Measurements from ENCODE around the gene MAGI3. TPM values are rescaled to one million over a fixed set of nuclear protein-coding genes. Genes with fewer than 3 reads are reported as not detected.
"Not testable (repeated sequence)": the region's sequence is repeated elsewhere in the genome, so short reads cannot be mapped to it uniquely, and the experiment has no call there.

MAGI3 gene
- total RNA-seq, 1 donor = 4.1 TPM

GRCh38 chr1:113592230-113592629 is 201.9 kb downstream of the MAGI3 start:
- H3K27me3 ChIP-seq (ENCODE audit: insufficient read depth, low read length) = no peaks in the 10 kb centered on the region
- no peak overlapping the region for H3K4me3 ChIP-seq (ENCODE audit: low read length)
- H3K4me1 ChIP-seq (ENCODE audit: insufficient read depth, low read length) = no peaks in the 10 kb centered on the region
- H3K9me3 ChIP-seq (ENCODE audit: low read depth, low read length) = peaks cover 7% of the 10 kb centered on the region

GRCh38 chr1:113593550-113594297 is 203.4 kb downstream of the MAGI3 start:
- peaks cover 16% of the 10 kb centered on the region for H3K9me3 ChIP-seq (ENCODE audit: low read depth, low read length)
- H3K27me3 ChIP-seq (ENCODE audit: insufficient read depth, low read length) = no peaks in the 10 kb centered on the region
- no peak overlapping the region for H3K4me3 ChIP-seq (ENCODE audit: low read length)
- H3K4me1 ChIP-seq (ENCODE audit: insufficient read depth, low read length) = no peaks in the 10 kb centered on the region

GRCh38 chr1:113604466-113604865 is 214.2 kb downstream of the MAGI3 start:
- not testable (repeated sequence) for H3K4me1 ChIP-seq (ENCODE audit: insufficient read depth, low read length); H3K27me3 ChIP-seq (ENCODE audit: insufficient read depth, low read length); H3K4me3 ChIP-seq (ENCODE audit: low read length); H3K9me3 ChIP-seq (ENCODE audit: low read depth, low read length)

DNA sequence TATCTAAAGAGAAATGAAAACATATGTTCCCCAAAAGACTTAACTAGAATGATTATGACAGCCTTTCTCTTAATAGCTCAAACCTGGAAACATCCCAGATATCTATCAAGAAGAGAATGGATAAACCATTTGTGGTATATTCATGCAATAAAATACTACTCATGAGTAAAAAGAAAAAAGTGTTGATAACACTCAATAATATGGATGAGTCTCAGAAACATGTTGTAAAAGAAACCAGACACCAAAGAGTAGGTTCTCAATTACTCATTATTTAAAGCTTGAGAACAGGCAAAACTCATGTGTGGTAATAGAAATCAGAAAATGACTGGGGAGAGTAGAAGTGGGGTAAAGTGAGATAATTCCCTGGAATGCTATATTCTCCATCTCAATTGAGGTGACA is 214.8 kb downstream of the MAGI3 start:
- no peaks in the 10 kb centered on the region for H3K27me3 ChIP-seq (ENCODE audit: insufficient read depth, low read length)
- H3K9me3 ChIP-seq (ENCODE audit: low read depth, low read length) = no peaks in the 10 kb centered on the region
- no peak overlapping the region for H3K4me3 ChIP-seq (ENCODE audit: low read length)
- no peaks in the 10 kb centered on the region for H3K4me1 ChIP-seq (ENCODE audit: insufficient read depth, low read length)

- no peaks in the 10 kb centered on the region for H3K4me1 ChIP-seq (ENCODE audit: insufficient read depth, low read length)
- no peaks in the 10 kb centered on the region for H3K9me3 ChIP-seq (ENCODE audit: low read depth, low read length)
- H3K27me3 ChIP-seq (ENCODE audit: insufficient read depth, low read length) = no peaks in the 10 kb centered on the region
- no peak overlapping the region for H3K4me3 ChIP-seq (ENCODE audit: low read length)
Observed at GRCh38 chr1:113608399-113608798, 218.1 kb downstream of the MAGI3 start.

- H3K4me3 ChIP-seq (ENCODE audit: low read length) = no peak overlapping the region
- no peaks in the 10 kb centered on the region for H3K27me3 ChIP-seq (ENCODE audit: insufficient read depth, low read length)
- H3K9me3 ChIP-seq (ENCODE audit: low read depth, low read length) = no peaks in the 10 kb centered on the region
- no peaks in the 10 kb centered on the region for H3K4me1 ChIP-seq (ENCODE audit: insufficient read depth, low read length)
Observed at GRCh38 chr1:113610372-113610771, 220.1 kb downstream of the MAGI3 start.

DNA sequence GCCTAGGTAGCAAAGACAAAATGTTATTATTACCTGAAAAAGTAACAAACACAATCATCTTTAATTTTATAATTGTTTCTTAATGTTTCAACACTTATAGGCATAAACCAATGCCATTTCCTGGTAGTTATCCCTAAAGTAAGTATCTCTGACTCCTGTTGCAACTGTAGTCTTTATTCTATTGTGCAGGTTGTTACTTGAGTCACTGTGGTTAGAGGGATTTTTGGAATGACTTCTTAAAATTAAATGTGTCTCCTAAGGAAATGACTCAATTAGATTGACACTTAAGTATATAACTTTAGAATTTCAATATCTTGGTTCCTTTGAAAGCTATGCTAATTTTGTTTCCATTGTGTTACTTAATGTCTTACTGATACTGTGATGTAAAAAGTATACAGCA is 225.1 kb downstream of the MAGI3 start:
- Histone ChIP-seq H3K27me3 (ENCODE audit: insufficient read depth, low read length) (no peaks in the 10 kb centered on the region), H3K9me3 (ENCODE audit: low read depth, low read length) (no peaks in the 10 kb centered on the region), H3K4me3 (ENCODE audit: low read length) (no peak overlapping the region), H3K4me1 (ENCODE audit: insufficient read depth, low read length) (no peaks in the 10 kb centered on the region)

DNA sequence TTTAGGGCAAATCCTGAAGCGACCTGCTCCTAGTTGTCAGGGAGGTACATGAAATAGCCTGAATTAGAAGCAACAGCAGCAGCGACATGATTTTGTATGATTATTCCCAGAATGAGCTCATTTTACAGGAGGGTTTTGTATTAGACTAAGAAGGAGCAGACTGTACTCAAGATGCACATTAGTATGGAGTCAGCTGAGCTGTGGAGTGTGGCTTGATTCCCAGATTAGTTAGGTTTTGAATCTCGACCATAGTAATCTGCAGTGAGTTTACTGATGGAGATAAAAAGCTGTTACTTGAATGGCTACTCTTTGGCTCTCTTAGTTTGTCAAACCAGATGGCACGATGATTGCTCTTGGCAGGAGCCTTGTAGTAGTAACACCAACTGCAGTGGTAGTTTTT is 225.8 kb downstream of the MAGI3 start:
- Histone ChIP-seq H3K9me3 (ENCODE audit: low read depth, low read length) (no peaks in the 10 kb centered on the region), H3K4me1 (ENCODE audit: insufficient read depth, low read length) (no peaks in the 10 kb centered on the region), H3K27me3 (ENCODE audit: insufficient read depth, low read length) (no peaks in the 10 kb centered on the region), H3K4me3 (ENCODE audit: low read length) (no peak overlapping the region)

DNA sequence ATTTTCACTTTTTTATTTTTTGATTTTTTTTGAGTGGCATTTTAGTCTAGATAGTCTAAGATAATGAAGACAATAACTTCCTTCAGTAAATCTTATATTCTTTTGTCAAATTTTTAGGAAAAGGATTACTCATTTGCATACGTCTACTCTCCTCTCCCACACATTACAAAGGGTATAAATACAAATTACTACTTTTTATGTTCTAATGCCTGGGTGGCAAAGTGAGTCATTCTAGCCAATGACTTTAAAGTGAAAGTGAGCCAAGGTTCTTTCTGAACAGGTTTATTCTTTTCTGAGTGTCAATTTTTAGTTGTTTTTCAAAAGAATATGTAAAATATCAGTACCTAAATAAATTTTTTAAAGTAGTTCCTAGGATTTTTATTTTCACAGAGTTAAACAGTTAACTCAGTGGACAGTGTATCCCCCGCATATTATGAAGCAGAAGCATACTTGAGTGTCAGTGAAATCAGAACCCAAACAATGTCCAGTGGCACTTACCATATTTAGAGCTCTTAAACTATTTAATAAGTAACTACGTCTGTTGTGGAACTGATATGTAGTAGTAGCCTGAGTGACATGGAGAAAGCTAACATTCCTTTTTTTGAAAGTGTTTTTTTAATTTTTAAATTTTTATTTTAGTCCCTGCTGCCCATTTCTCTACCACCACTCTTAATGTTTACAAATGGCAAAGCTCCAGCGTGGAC is 227.3 kb downstream of the MAGI3 start:
- Histone ChIP-seq H3K27me3 (ENCODE audit: insufficient read depth, low read length) (no peaks in the 10 kb centered on the region), H3K4me3 (ENCODE audit: low read length) (no peak overlapping the region), H3K9me3 (ENCODE audit: low read depth, low read length) (no peaks in the 10 kb centered on the region), H3K4me1 (ENCODE audit: insufficient read depth, low read length) (no peaks in the 10 kb centered on the region)

GRCh38 chr1:113628997-113629396 is 238.7 kb downstream of the MAGI3 start:
- H3K9me3 ChIP-seq (ENCODE audit: low read depth, low read length) = peaks cover 18% of the 10 kb centered on the region
- H3K4me3 ChIP-seq (ENCODE audit: low read length) = no peak overlapping the region
- H3K4me1 ChIP-seq (ENCODE audit: insufficient read depth, low read length) = no peaks in the 10 kb centered on the region
- no peaks in the 10 kb centered on the region for H3K27me3 ChIP-seq (ENCODE audit: insufficient read depth, low read length)

GRCh38 chr1:113630340-113631327 is 240.3 kb downstream of the MAGI3 start:
- no peak overlapping the region for H3K4me3 ChIP-seq (ENCODE audit: low read length)
- H3K27me3 ChIP-seq (ENCODE audit: insufficient read depth, low read length) = no peaks in the 10 kb centered on the region
- H3K9me3 ChIP-seq (ENCODE audit: low read depth, low read length) = peaks cover 18% of the 10 kb centered on the region
- H3K4me1 ChIP-seq (ENCODE audit: insufficient read depth, low read length) = no peaks in the 10 kb centered on the region

DNA sequence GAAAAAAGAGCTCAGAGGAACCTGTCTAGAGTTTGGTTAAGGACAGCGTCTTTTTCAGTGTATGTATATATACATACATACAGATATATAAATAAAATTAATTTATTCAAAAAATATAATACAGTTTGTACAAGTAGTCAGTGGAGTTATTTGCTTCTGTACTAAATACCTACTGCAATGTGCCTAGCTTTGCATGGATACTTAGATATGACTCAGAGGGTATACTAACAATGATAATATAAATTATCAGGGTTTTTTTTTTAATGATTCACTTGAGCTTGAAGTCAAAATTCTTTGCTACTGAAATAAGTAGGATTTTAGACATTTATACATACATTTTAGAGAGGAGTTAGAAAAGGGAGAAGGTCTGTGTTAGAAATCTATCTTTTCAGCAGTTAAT is 251.1 kb downstream of the MAGI3 start:
- no peaks in the 10 kb centered on the region for H3K9me3 ChIP-seq (ENCODE audit: low read depth, low read length)
- no peaks in the 10 kb centered on the region for H3K27me3 ChIP-seq (ENCODE audit: insufficient read depth, low read length)
- no peak overlapping the region for H3K4me3 ChIP-seq (ENCODE audit: low read length)
- H3K4me1 ChIP-seq (ENCODE audit: insufficient read depth, low read length) = no peaks in the 10 kb centered on the region

- Histone ChIP-seq H3K4me3 (ENCODE audit: low read length) (no peak overlapping the region), H3K27me3 (ENCODE audit: insufficient read depth, low read length) (no peaks in the 10 kb centered on the region), H3K9me3 (ENCODE audit: low read depth, low read length) (no peaks in the 10 kb centered on the region), H3K4me1 (ENCODE audit: insufficient read depth, low read length) (no peaks in the 10 kb centered on the region)
Observed at GRCh38 chr1:113647164-113647563, 256.8 kb downstream of the MAGI3 start.

DNA sequence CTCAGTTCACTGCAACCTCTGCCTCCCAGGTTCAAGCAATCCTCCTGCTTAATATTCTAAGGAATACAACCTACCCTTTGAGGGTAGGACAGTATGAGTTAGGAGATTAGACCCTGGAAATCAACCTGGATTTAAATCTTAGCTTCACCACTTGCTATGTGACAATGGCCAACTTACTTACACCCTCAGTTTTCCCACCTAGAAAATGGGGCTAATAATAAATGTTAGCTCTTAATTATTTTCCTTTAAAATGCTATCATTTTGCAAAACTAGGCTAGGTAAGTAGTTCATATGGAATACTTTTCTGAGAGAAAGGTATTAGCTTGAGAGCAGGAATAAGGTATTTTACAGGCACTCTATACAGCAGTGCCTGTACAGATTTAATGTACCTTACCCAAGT is 258.2 kb downstream of the MAGI3 start:
- Histone ChIP-seq H3K27me3 (ENCODE audit: insufficient read depth, low read length) (no peaks in the 10 kb centered on the region), H3K4me3 (ENCODE audit: low read length) (no peak overlapping the region), H3K9me3 (ENCODE audit: low read depth, low read length) (no peaks in the 10 kb centered on the region), H3K4me1 (ENCODE audit: insufficient read depth, low read length) (no peaks in the 10 kb centered on the region)

GRCh38 chr1:113652771-113653170 is 262.5 kb downstream of the MAGI3 start:
- Histone ChIP-seq H3K4me1 (ENCODE audit: insufficient read depth, low read length) (no peaks in the 10 kb centered on the region), H3K9me3 (ENCODE audit: low read depth, low read length) (no peaks in the 10 kb centered on the region), H3K27me3 (ENCODE audit: insufficient read depth, low read length) (no peaks in the 10 kb centered on the region), H3K4me3 (ENCODE audit: low read length) (no peak overlapping the region)
